IMR-90 (cell line): Measurements from ENCODE around the gene BST1. TPM values are rescaled to one million over a fixed set of nuclear protein-coding genes. Genes with fewer than 3 reads are reported as not detected.

Source experiments
- ATAC-seq: fragments of 200-7000 bp; cut with Tn5 transposase; 2 replicates; pipeline ENCODE4 v1.9.1; 2020; ENCODE audit warnings: low read depth, mild to moderate bottlenecking, moderate library complexity
- BruUV-seq: library from RNA; stranded (reverse); fragments of 400-500 nt; replicated peaks from 2 replicates; lab custom pipeline; 2021; lab: Mats Ljungman, UMichigan
- CTCF ChIA-PET: fragments of 300-600 bp; formaldehyde crosslinking; extraction: SDS; loops from one replicate; lab custom pipeline; 2021; ENCODE audit warnings: antibody characterized with exemption; lab: Yijun Ruan, JAX
- POLR2A ChIA-PET: fragments of 300-600 bp; sonication (Branson Sonifier 250); formaldehyde crosslinking; loops from one replicate; lab custom pipeline; 2022; ENCODE audit warnings: antibody characterized with exemption; ENCODE audit not compliant: unreplicated experiment; lab: Charles Lee
- DNase-seq: peaks from one replicate; pipeline ENCODE4 v3.0.0; 2013
- H2AFZ ChIP-seq: replicated peaks from 2 replicates; pipeline ENCODE3; 2013; ENCODE audit warnings: low read length, mild to moderate bottlenecking; ENCODE audit not compliant: poor library complexity
- H2AK5ac ChIP-seq: 2 replicates; pipeline ENCODE4 v1.6.1; 2013; ENCODE audit warnings: low read depth, low read length, inconsistent platforms
- H2AK9ac ChIP-seq: replicated peaks from 2 replicates; pipeline ENCODE3; 2013; ENCODE audit warnings: mild to moderate bottlenecking, low read depth, low read length, moderate library complexity; ENCODE audit not compliant: poor library complexity
- H2BK120ac ChIP-seq: 2 replicates; pipeline ENCODE4 v1.6.1; 2013; ENCODE audit warnings: low read depth, low read length, inconsistent platforms
- H2BK15ac ChIP-seq: 3 replicates; pipeline ENCODE4 v1.6.1; 2013; ENCODE audit warnings: low read depth, low read length, inconsistent platforms
- H2BK20ac ChIP-seq: 2 replicates; pipeline ENCODE4 v1.6.1; 2013; ENCODE audit warnings: low read depth, mild to moderate bottlenecking, inconsistent platforms, low read length, moderate library complexity
- H2BK5ac ChIP-seq: 2 replicates; pipeline ENCODE4 v1.6.1; 2013; ENCODE audit warnings: mild to moderate bottlenecking, low read depth, low read length, inconsistent platforms; ENCODE audit not compliant: poor library complexity, severe bottlenecking
- H3K14ac ChIP-seq: replicated peaks from 2 replicates; pipeline ENCODE4 v1.6.1; 2013; ENCODE audit warnings: low read depth, low read length, inconsistent platforms
- H3K18ac ChIP-seq: 2 replicates; pipeline ENCODE4 v1.6.1; 2013; ENCODE audit warnings: low read depth, low read length, control low read depth
- H3K23ac ChIP-seq: 2 replicates; pipeline ENCODE4 v1.6.1; 2013; ENCODE audit warnings: low read depth, low read length, inconsistent platforms
- H3K27ac ChIP-seq: 2 replicates; pipeline ENCODE4 v1.5.1; 2013; ENCODE audit warnings: mild to moderate bottlenecking, control low read depth, low read length; ENCODE audit not compliant: insufficient read depth
- H3K27me3 ChIP-seq: 2 replicates; pipeline ENCODE4 v1.6.1; 2013; ENCODE audit warnings: low read length; ENCODE audit not compliant: control insufficient read depth, insufficient read depth
- H3K36me3 ChIP-seq: 2 replicates; pipeline ENCODE4 v1.6.1; 2013; ENCODE audit warnings: low read length, mixed read lengths; ENCODE audit not compliant: control insufficient read depth, insufficient read depth
- H3K4ac ChIP-seq: 2 replicates; pipeline ENCODE4 v1.6.1; 2013; ENCODE audit warnings: low read depth, low read length, inconsistent platforms
- H3K4me1 ChIP-seq: 2 replicates; pipeline ENCODE4 v1.6.1; 2013; ENCODE audit warnings: low read length, mixed read lengths; ENCODE audit not compliant: control insufficient read depth, insufficient read depth
- H3K4me2 ChIP-seq: 2 replicates; pipeline ENCODE4 v1.6.1; 2013; ENCODE audit warnings: low read depth, mild to moderate bottlenecking, control low read depth, low read length, moderate library complexity
- H3K4me3 ChIP-seq: 2 replicates; pipeline ENCODE4 v1.5.1; 2013; ENCODE audit warnings: low read depth, mild to moderate bottlenecking, control low read depth, low read length, moderate library complexity; ENCODE audit not compliant: insufficient read depth
- H3K56ac ChIP-seq: 2 replicates; pipeline ENCODE4 v1.6.1; 2013; ENCODE audit warnings: low read length, inconsistent platforms; ENCODE audit not compliant: insufficient read depth; ENCODE audit errors: extremely low read depth
- H3K79me1 ChIP-seq, 2 experiments: 2 replicates each; pipeline ENCODE4 v1.6.1; 2013; ENCODE audit warnings: low read length in 2 of 2, inconsistent platforms in 1 of 2, low read depth in 1 of 2
- H3K9ac ChIP-seq: 2 replicates; pipeline ENCODE4 v1.6.1; 2013; ENCODE audit warnings: low read depth, low read length, control low read depth
- H3K9me1 ChIP-seq: 2 replicates; pipeline ENCODE4 v1.6.1; 2013; ENCODE audit warnings: low read length, inconsistent platforms; ENCODE audit not compliant: insufficient read depth
- H3K9me3 ChIP-seq: 2 replicates; pipeline ENCODE4 v1.6.1; 2013; ENCODE audit warnings: low read length; ENCODE audit not compliant: control insufficient read depth, insufficient read depth
- H4K20me1 ChIP-seq: 2 replicates; pipeline ENCODE4 v1.6.1; 2013; ENCODE audit warnings: low read length, inconsistent platforms; ENCODE audit not compliant: insufficient read depth
- H4K5ac ChIP-seq: 2 replicates; pipeline ENCODE4 v1.6.1; 2013; ENCODE audit warnings: mild to moderate bottlenecking, low read depth, low read length, control low read depth
- H4K8ac ChIP-seq, 2 experiments: 2 replicates each; pipeline ENCODE4 v1.6.1; 2013; ENCODE audit warnings: low read depth in 2 of 2, low read length in 2 of 2, control low read depth in 1 of 2, inconsistent platforms in 1 of 2
- H4K91ac ChIP-seq: 2 replicates; pipeline ENCODE4 v1.6.1; 2013; ENCODE audit warnings: low read depth, low read length, inconsistent platforms; ENCODE audit not compliant: insufficient read depth
- FOS ChIP-seq: fragments of 150-350 bp; IDR thresholded peaks from 2 replicates; pipeline ENCODE4 v1.6.1; 2016; ENCODE audit warnings: low read depth, low read length
- NFE2L2 ChIP-seq: fragments of 150-350 bp; IDR thresholded peaks from 2 replicates; pipeline ENCODE4 v1.6.1; 2016; ENCODE audit warnings: low read depth, mild to moderate bottlenecking, low read length
- RCOR1 ChIP-seq: IDR thresholded peaks from 2 replicates; pipeline ENCODE4 v1.6.1; 2012; ENCODE audit warnings: mild to moderate bottlenecking, low read length, improper control_type of control experiment; ENCODE audit not compliant: insufficient replicate concordance
- RFX5 ChIP-seq: IDR thresholded peaks from 2 replicates; pipeline ENCODE4 v1.8.0; 2012; ENCODE audit warnings: low read depth, mild to moderate bottlenecking, low read length, moderate library complexity
- WGBS, 2 experiments: methylation state at CpG; one replicate each; pipeline versions ENCODE4 v1.1.5 to v1.1.7; 2013; ENCODE audit warnings: missing lambda C conversion rate in 2 of 2; ENCODE audit not compliant: insufficient read length in 1 of 2; ENCODE audit errors: extremely low coverage in 2 of 2; 5-methylcytosine and 5-hydroxymethylcytosine counted together
- dilution Hi-C: fragments of 300-500 bp; cut with HindIII; formaldehyde crosslinking; loops from one replicate; pipeline ENCODE4 v1.14.3; 2018; ENCODE audit warnings: low sequenced_read_pairs; ENCODE audit not compliant: unreplicated experiment
- in situ Hi-C: fragments of 300-500 bp; cut with MboI; formaldehyde crosslinking; loops from 3 replicates; pipeline ENCODE4 v1.14.3; 2019; ENCODE audit warnings: low sequenced_read_pairs, inconsistent platforms, mixed read lengths
- intact Hi-C: fragments of 100-400 bp; cut with micrococcal nuclease; formaldehyde crosslinking; loops from 2 replicates; pipeline ENCODE4 v1.10.0; 2022
- polyA plus RNA-seq, 3 experiments: library from polyadenylated mRNA; depleted of rRNA; stranded (reverse); fragments of >200 nt; gene quantifications; 2 replicates each; pipeline ENCODE4 v1.2.3, GENCODE V29; 2012; ENCODE audit warnings: low replicate concordance in 1 of 3
- total RNA-seq: library from RNA; depleted of rRNA; stranded (reverse); fragments of >200 nt; gene quantifications from 2 replicates; pipeline ENCODE4 v1.2.3, GENCODE V29; 2012

The BST1 gene
- total and polyA plus RNA-seq, 2 of the 4 experiments (the other 2 are of a cell fraction), result 6.6 to 11.1 TPM

DNA sequence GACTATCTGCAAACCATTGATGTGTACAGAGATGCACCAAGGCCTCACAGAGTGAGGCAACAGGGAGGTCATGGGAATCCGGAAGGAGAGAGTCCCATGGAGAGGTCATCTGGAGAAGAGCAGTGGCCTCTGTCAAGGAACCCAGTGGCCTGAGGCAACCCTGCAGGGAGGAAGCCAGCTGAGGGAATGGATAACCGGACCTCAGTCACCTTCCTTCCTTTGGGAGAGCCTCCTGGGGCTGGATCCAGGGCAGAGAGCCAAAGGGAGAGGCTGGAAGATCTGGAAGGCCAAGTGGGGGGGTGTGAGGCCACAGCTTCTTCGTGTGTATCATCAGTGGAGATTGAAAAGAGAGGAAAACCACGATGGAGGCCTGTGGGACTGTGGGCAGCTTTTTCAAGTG, 50.9 kb downstream of the BST1 start:
- no peak overlapping the region for H2AFZ ChIP-seq
- dilution Hi-C loops (no loop called here), in situ Hi-C loops (no loop called here), intact Hi-C loops (no loop called here)
- WGBS, 2 experiments, result 75% methylated on average over 2 of the region's 4 CpGs; no CpG with 5 or more reads in 1 of the 2 experiments
- H2BK120ac ChIP-seq, result no peak overlapping the region
- H2AK5ac ChIP-seq, result no peak overlapping the region
- H3K9me3 ChIP-seq, result no peaks in the 10 kb centered on the region
- no peak overlapping the region for H3K4ac ChIP-seq
- no peak for TF ChIP-seq RCOR1
- no peak for TF ChIP-seq RFX5
- TF ChIP-seq FOS, result no peak
- no peak for TF ChIP-seq NFE2L2
- H3K9me1 ChIP-seq, result no peaks in the 10 kb centered on the region
- H2AK9ac ChIP-seq, result no peak overlapping the region
- H3K23ac ChIP-seq, result no peak overlapping the region
- no peak overlapping the region for H2BK20ac ChIP-seq
- H3K36me3 ChIP-seq, result no peaks in the 10 kb centered on the region
- no peak overlapping the region for H4K5ac ChIP-seq
- H3K56ac ChIP-seq, result no peak overlapping the region
- no peak overlapping the region for H3K4me3 ChIP-seq
- H2BK15ac ChIP-seq, result no peak overlapping the region
- no peak for ATAC-seq
- H4K91ac ChIP-seq, result no peak overlapping the region
- POLR2A ChIA-PET, result no interaction called here
- no peaks in the 10 kb centered on the region for H3K79me1 ChIP-seq
- no peak overlapping the region for H3K14ac ChIP-seq
- no peaks in the 10 kb centered on the region; the same call in 1 of the 2 replicates for H3K27me3 ChIP-seq
- no peak overlapping the region for H3K18ac ChIP-seq
- H4K20me1 ChIP-seq, result no peaks in the 10 kb centered on the region
- no peaks in the 10 kb centered on the region; the same call in 1 of the 2 replicates for H3K4me1 ChIP-seq
- no peak overlapping the region for H2BK5ac ChIP-seq
- no peak overlapping the region for H3K9ac ChIP-seq
- no peak overlapping the region for H3K27ac ChIP-seq
- peak; percentile 6 for DNase-seq
- no TSS peak for BruUV-seq
- H4K8ac ChIP-seq, result no peak overlapping the region
- H3K4me2 ChIP-seq, result no peak overlapping the region
- CTCF ChIA-PET, result no interaction called here
